DOHH2 (cell line): Measurements from ENCODE around the gene ARRDC4.

ENCODE experiments used
- CTCF ChIP-seq: fragments of 200-600 bp; sonication (generic); IDR thresholded peaks from one replicate; pipeline ENCODE4 v1.5.1; 2014; ENCODE audit warnings: antibody characterized with exemption, mild to moderate bottlenecking, low read depth, low read length; ENCODE audit not compliant: poor library complexity, severe bottlenecking
- EZH2phosphoT487 ChIP-seq: fragments of 200-600 bp; sonication (generic); IDR thresholded peaks from 2 replicates; pipeline ENCODE4 v1.6.1; 2017; ENCODE audit warnings: borderline replicate concordance, mild to moderate bottlenecking, antibody characterized with exemption, low read length, moderate library complexity, mixed read lengths

- no peak for TF ChIP-seq CTCF
- TF ChIP-seq EZH2phosphoT487 = no peak
Measured at GRCh38 chr15:97976129-97976528, 15.6 kb downstream of the ARRDC4 start.
